Cardiac muscle cell (in vitro differentiated cells and primary cell): ENCODE results near the gene FGGY. TPM values are rescaled to one million over a fixed set of nuclear protein-coding genes. Genes with fewer than 3 reads are reported as not detected.

ENCODE experiments used
- DNase-seq, 2 donors: peaks; one replicate each; pipeline versions ENCODE4 v3.0.0 to v3.0.0-alpha.2; 2010 to 2017; ENCODE audit warnings: low read depth in 1 of 2, low spot score in 1 of 2
- H3K27ac ChIP-seq: fragments of 200-600 bp; sonication (generic); 2 replicates; pipeline ENCODE4 v1.5.1; 2016
- H3K27me3 ChIP-seq: fragments of 200-600 bp; sonication (generic); 2 replicates; pipeline ENCODE4 v1.6.0; 2016; ENCODE audit warnings: control low read depth
- H3K36me3 ChIP-seq: fragments of 200-600 bp; sonication (generic); 2 replicates; pipeline ENCODE4 v1.5.1; 2016; ENCODE audit warnings: control low read depth
- H3K4me1 ChIP-seq: fragments of 200-600 bp; sonication (generic); 2 replicates; pipeline ENCODE4 v1.8.1; 2017; ENCODE audit warnings: low read depth, mild to moderate bottlenecking, mixed run types
- H3K4me3 ChIP-seq: fragments of 200-600 bp; sonication (generic); 2 replicates; pipeline ENCODE4 v1.5.1; 2016; ENCODE audit warnings: mild to moderate bottlenecking
- H3K9me3 ChIP-seq: fragments of 200-600 bp; sonication (generic); 2 replicates; pipeline ENCODE4 v1.5.1; 2017; ENCODE audit warnings: low read depth, mild to moderate bottlenecking, control low read depth
- CTCF ChIP-seq: IDR thresholded peaks from 2 replicates; pipeline ENCODE4 v1.5.1; 2012; ENCODE audit warnings: low read depth, mild to moderate bottlenecking, low read length
- polyA plus RNA-seq: library from polyadenylated mRNA; unstranded; fragments of >200 nt; fragmentation: Nextera tagmentation; extraction: Ambion mirVana; gene quantifications from 2 replicates; pipeline ENCODE4 v1.2.1, GENCODE V29; 2016
- total RNA-seq: library from RNA; depleted of rRNA; stranded (reverse); fragments of >200 nt; gene quantifications from 2 replicates; pipeline ENCODE4 v1.2.3, GENCODE V29; 2016

FGGY gene
- total and polyA plus RNA-seq, 2 experiments from 2014 or later = 9.8 to 14.5 TPM

GRCh38 chr1:59703226-59703917 is 406.5 kb downstream of the FGGY start:
- H3K27ac ChIP-seq = no peak overlapping the region

GRCh38 chr1:59703918-59704378 is 407.1 kb downstream of the FGGY start:
- no peak overlapping the region for H3K27ac ChIP-seq
- peak in 1 of 2 donors; percentile 20 for DNase-seq

More at GRCh38 chr1:59703226-59703917, 406.5 kb downstream of the FGGY start:
- no peaks in the 10 kb centered on the region for H3K27me3 ChIP-seq
- H3K9me3 ChIP-seq = no peaks in the 10 kb centered on the region
- H3K36me3 ChIP-seq = no peaks in the 10 kb centered on the region
- H3K4me3 ChIP-seq = no peak overlapping the region
- TF ChIP-seq CTCF = no peak
- DNase-seq = peak in 1 of 2 donors; percentile 42
- peaks cover 2% of the 10 kb centered on the region for H3K4me1 ChIP-seq

GRCh38 chr1:59704716-59705115 is 407.8 kb downstream of the FGGY start:
- H3K4me3 ChIP-seq = no peak overlapping the region
- H3K9me3 ChIP-seq = no peaks in the 10 kb centered on the region
- no peak for DNase-seq
- no peaks in the 10 kb centered on the region for H3K4me1 ChIP-seq
- H3K27me3 ChIP-seq = no peaks in the 10 kb centered on the region
- H3K27ac ChIP-seq = no peak overlapping the region
- H3K36me3 ChIP-seq = no peaks in the 10 kb centered on the region
- no peak for TF ChIP-seq CTCF

More at GRCh38 chr1:59703918-59704378, 407.1 kb downstream of the FGGY start:
- Histone ChIP-seq H3K4me3 (no peak overlapping the region), H3K9me3 (no peaks in the 10 kb centered on the region), H3K36me3 (no peaks in the 10 kb centered on the region), H3K27me3 (no peaks in the 10 kb centered on the region), H3K4me1 (no peaks in the 10 kb centered on the region)
- no peak for TF ChIP-seq CTCF

GRCh38 chr1:59705466-59706302 is 408.8 kb downstream of the FGGY start:
- no peak overlapping the region for H3K27ac ChIP-seq

GRCh38 chr1:59706303-59706599 is 409.4 kb downstream of the FGGY start:
- no peak for TF ChIP-seq CTCF
- H3K4me3 ChIP-seq = no peak overlapping the region
- H3K27me3 ChIP-seq = no peaks in the 10 kb centered on the region
- no peaks in the 10 kb centered on the region for H3K4me1 ChIP-seq
- H3K27ac ChIP-seq = no peak overlapping the region
- no peak for DNase-seq
- H3K36me3 ChIP-seq = no peaks in the 10 kb centered on the region
- H3K9me3 ChIP-seq = no peaks in the 10 kb centered on the region

More at GRCh38 chr1:59705466-59706302, 408.8 kb downstream of the FGGY start:
- TF ChIP-seq CTCF = no peak
- H3K4me3 ChIP-seq = no peak overlapping the region
- no peaks in the 10 kb centered on the region for H3K4me1 ChIP-seq
- H3K27me3 ChIP-seq = no peaks in the 10 kb centered on the region
- H3K36me3 ChIP-seq = no peaks in the 10 kb centered on the region
- H3K9me3 ChIP-seq = no peaks in the 10 kb centered on the region
- peak in 1 of 2 donors; percentile 93 for DNase-seq
